DND-41 (cell line): ENCODE results near the gene RASGRF1.

Experiments
- CTCF ChIP-seq: IDR thresholded peaks from 2 replicates; pipeline ENCODE4 v1.5.1; 2012; ENCODE audit warnings: borderline replicate concordance, low read length, moderate library complexity, mild to moderate bottlenecking; ENCODE audit not compliant: poor library complexity, severe bottlenecking; ENCODE audit errors: extremely low read depth
- EZH2 ChIP-seq: IDR thresholded peaks from 3 replicates; pipeline ENCODE4 v1.6.1; 2012; ENCODE audit warnings: borderline replicate concordance, low read depth, mild to moderate bottlenecking, moderate library complexity, low read length, inconsistent platforms; ENCODE audit not compliant: severe bottlenecking

GRCh38 chr15:79059081-79059572 is 31.5 kb downstream of the RASGRF1 start:
- TF ChIP-seq CTCF (no peak), EZH2 (no peak)
